Glomerular visceral epithelial cell (primary cell): ENCODE data around the gene THRB.

Experiments used
- DNase-seq: peaks from one replicate; pipeline ENCODE4 v3.0.0-alpha.2; 2016; ENCODE audit errors: extremely low spot score

The THRB gene

GRCh38 chr3:24311881-24312280, 182.8 kb downstream of the THRB start:
- no peak for DNase-seq

- DNase-seq, result no peak
These were observed 183.8 kb downstream of the THRB start for GRCh38 chr3:24310887-24311286.

GRCh38 chr3:24306518-24306917, 188.1 kb downstream of the THRB start:
- DNase-seq, result no peak

GRCh38 chr3:24305795-24306467, 188.7 kb downstream of the THRB start:
- no peak for DNase-seq

GRCh38 chr3:24303057-24303754, 191.4 kb downstream of the THRB start:
- DNase-seq, result no peak

GRCh38 chr3:24302396-24302795, 192.3 kb downstream of the THRB start:
- DNase-seq, result peak; percentile 88

GRCh38 chr3:24300949-24301348, 193.7 kb downstream of the THRB start:
- DNase-seq, result no peak

- DNase-seq, result peak; percentile 87
These were observed 194.6 kb downstream of the THRB start for GRCh38 chr3:24299806-24300626.

- DNase-seq, result no peak
These were observed 195.3 kb downstream of the THRB start for GRCh38 chr3:24299246-24299805.

- no peak for DNase-seq
These were observed 198.0 kb downstream of the THRB start for GRCh38 chr3:24296441-24297205.

GRCh38 chr3:24294150-24294549, 200.5 kb downstream of the THRB start:
- peak; percentile 39 for DNase-seq

- no peak for DNase-seq
These were observed 203.0 kb downstream of the THRB start for GRCh38 chr3:24291646-24292045.

GRCh38 chr3:24290596-24290995, 204.1 kb downstream of the THRB start:
- DNase-seq, result peak; percentile 60

GRCh38 chr3:24288496-24289236, 206.0 kb downstream of the THRB start:
- DNase-seq, result no peak

- DNase-seq, result no peak
These were observed 206.7 kb downstream of the THRB start for GRCh38 chr3:24287755-24288450.

- no peak for DNase-seq
These were observed 208.2 kb downstream of the THRB start for GRCh38 chr3:24286405-24286804.

- no peak for DNase-seq
These were observed 216.1 kb downstream of the THRB start for GRCh38 chr3:24278543-24278942.

GRCh38 chr3:24273491-24273890, 221.2 kb downstream of the THRB start:
- DNase-seq, result no peak

- DNase-seq, result no peak
These were observed 221.8 kb downstream of the THRB start for GRCh38 chr3:24272875-24273274.

- DNase-seq, result no peak
These were observed 222.2 kb downstream of the THRB start for GRCh38 chr3:24272408-24272807.
